T follicular helper cell (primary cell): ENCODE results near the gene PPM1H.
"Not testable (repeated sequence)": the region's sequence is repeated elsewhere in the genome, so short reads cannot be mapped to it uniquely, and the experiment has no call there.

Experiments used
- DNase-seq: peaks from one replicate; pipeline ENCODE4 v3.0.0-alpha.2; 2020; ENCODE audit warnings: low read depth

Gene PPM1H

DNA sequence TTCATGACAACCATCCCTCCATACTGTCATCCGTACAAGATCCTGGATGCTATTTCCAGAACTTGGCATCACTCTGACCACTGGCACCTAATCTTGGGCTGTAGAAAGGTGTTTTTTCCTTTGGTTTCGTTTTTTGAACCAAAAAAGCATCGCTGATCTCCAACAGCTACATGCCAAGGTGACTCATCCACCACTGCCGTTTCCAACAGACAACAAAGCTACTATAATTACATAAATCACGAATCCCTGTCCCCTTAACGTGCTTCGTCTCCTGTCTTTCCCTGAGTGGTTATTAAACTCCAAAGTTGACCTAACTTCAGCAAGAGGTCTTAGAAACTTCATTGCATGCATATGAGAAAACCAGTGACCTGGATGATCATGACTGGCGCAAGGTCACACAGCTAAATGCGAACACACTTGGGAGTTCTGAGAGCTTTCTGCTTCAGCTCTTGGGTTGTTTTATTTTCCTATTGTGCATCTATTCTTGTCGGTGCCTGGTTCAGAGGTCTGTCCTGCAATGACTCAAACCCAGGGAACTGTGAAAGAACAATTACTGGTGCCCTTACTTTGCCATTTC lies 99.9 kb downstream of the PPM1H start:
- no peak for DNase-seq

DNA sequence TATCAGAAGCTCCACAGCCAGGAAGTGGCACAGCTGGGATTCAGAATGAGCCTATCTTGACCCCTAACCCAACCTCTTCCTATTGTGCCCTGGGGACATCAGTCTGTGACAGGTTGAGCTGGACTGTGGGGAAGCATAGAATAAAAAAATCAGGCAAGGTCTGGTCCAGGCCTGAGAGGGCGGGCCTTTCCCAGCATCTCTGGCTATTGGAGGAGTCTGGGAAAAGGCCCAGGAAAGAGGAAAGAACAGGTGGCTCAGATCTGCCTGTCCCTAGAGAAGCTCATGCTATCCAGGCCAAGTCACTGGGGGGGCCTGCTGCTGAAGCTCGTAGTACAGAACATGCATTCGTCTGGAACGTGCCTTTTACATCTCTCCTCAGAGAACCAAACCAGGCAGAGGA lies 100.5 kb downstream of the PPM1H start:
- no peak for DNase-seq

DNA sequence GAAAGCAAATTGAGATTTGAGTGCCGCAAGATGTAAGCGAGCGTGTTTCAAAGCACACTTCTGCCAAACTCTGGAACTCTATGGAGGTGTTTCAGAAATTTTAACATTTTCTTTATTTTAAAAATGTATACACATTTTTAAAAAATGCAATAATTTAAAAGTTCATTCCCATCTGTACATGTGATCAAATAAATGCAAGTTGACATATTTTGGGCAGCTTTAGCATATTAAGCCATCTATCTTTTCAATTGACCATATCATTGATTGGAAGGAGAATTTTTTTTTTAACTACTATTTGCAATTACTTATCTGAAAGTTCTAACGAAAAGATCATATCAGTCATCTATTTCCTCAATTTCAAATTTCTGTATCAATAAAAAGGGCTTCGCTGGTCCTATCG lies 101.3 kb downstream of the PPM1H start:
- no peak for DNase-seq

DNA sequence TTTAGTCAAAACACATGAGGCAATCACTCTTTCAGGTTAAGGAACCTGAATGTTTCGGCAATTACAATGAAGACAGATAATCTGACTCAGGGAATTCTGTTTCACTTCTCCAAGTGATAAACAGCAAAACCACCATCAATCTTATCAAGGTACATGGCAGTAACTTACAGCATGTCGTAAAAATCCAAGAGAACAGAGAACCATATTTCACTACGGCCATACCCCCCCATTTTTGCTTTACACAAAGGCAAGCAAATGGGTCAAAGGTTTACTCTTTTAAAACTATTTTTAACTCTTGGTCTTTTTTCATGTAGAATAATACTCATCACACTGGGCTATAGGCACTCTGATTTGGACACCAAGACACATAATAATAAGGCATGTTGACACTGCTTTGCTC lies 102.4 kb downstream of the PPM1H start:
- no peak for DNase-seq

DNA sequence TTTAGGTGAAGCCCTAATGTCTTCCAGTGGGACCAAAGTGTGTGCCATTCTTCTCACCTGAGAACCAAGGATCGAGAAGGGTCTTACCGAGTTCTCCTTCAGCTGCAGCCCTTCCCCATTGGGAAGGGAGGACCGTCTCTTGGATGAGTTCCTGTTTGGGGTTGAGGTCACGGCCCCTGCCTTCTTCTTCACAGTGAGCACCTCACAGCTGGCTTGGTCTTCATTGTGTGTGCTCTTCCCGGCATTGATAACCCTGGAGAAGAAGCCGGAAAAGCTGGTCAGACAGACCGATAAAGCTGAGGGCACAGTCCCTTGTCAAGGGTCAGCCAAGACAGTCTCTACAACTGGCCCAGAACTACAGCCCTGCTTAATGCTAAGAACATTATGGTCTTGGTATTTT lies 102.9 kb downstream of the PPM1H start:
- no peak for DNase-seq

DNA sequence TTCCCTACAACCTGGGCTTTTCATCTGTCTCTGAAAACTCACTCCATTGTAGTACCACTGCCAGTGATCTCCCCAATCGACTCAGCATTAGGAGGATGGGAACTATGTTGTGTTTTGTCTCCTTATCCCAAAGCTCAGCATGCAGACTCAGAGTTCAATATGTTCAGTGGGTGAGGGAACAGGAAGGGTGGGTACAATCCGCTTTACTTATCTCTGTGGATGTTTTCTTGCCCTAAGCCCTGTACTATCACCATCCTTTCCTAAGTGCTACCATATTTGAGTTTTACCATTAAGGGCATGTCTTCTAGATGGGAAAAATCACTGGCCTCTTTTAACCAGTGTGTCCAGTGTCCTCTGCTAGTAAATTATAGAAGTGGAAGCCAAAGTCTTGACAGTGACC lies 107.1 kb downstream of the PPM1H start:
- no peak for DNase-seq

DNA sequence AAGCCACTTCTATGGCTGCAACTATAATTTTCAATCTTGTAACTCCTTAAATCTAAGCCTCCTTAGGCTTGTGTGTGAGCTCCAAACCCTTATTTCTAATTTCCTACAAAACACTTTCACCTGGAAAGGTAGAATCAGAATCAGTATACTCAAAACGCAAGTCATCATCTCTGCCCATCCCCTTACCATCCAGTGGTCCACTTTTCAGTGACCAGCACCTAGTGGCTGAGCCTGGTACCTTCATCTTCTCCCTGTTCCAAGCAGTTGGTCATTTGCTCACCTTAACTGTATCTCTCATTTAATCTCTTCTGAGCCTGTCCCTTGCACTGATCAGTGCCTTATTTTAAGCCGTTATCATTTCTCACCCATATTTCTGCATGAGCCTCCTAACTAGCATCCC lies 107.9 kb downstream of the PPM1H start:
- no peak for DNase-seq

DNA sequence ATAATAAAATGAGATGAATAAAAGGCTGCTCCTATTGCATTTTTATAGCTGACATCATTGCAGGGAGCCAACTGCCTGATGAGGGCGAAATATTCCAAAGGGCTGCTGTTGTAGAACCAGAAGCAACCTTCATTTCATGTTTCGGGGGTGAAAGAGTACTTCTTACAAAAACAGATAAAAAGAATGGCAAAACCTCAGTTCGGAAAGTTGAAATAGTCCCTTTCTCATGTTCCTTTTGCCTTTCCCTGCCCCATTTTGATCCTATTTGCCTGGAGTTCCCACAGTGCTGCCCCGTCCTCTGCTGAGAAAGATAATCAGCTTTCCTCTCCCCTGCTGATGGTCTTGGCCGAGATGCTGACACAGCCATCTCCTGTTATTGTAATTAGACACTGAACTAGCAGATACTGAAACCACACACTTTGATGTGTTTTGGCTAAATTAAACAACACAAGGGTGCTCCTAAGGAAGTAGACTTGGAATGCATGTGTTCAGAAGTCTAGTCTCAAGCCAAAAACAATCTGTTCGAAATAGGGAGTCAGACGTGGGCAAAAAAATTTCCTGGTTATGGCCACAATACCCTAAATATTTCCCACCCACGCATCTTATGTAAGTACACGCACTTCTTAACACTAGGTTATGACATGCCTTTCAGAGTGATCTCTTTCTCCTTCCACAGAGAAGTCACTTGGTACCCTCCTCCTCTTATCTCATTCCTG lies 117.2 kb downstream of the PPM1H start:
- DNase-seq: no peak

DNA sequence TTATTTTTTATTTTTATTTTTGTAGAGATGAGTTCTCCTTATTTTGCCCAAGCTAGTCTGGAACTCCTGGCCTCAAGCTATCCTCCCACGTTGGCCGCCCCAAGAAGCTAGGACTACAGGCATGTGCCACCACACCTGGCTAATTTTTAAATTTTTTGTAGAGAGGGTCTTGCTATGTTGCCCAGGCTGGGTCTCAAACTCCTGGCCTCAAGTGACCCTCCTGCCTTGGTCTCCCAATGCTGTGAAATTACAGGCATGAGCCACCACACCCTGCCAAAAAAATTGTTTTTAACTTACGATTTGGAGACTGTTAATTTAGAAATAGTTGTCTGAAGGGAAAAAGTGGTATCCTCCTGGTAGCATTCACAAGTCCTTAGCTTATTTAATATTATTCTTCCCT lies 120.7 kb downstream of the PPM1H start:
- no peak for DNase-seq

DNA sequence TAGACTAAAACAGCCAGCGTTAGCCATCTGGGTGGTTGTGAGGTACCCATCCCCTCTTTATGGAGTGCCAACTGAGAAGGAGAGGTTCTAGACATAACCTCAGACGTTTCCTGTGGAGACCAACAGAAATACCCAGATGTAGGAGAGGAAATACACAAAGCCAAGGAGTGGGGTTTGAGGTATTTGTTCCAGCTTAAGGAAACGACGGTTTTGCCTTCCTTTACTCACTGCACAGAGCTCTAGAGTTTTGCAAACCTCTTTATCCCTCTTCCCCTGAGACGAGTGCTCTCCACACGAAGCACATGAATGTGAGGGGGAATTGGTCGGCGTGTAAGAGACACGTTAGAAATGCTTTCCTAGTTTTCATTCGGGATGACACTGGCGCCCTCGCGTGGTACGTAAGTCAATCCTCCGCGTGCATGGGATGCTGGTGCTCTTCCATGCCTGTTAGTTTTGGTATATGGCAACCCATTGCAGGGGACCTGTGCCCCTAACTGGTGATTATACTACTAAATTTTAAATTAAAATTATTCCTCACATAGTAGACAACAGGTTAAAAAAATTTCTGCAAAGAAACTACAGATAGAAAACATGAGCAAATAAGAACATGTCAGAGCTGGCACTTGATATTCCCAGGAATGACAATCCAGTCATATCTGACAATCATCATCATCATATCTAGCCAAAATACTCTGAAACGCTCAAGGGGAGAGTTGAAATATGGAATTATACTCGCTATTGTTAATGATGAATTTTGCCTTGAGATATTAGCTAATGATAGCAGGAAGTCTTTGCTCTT lies 121.7 kb downstream of the PPM1H start:
- no peak for DNase-seq

DNA sequence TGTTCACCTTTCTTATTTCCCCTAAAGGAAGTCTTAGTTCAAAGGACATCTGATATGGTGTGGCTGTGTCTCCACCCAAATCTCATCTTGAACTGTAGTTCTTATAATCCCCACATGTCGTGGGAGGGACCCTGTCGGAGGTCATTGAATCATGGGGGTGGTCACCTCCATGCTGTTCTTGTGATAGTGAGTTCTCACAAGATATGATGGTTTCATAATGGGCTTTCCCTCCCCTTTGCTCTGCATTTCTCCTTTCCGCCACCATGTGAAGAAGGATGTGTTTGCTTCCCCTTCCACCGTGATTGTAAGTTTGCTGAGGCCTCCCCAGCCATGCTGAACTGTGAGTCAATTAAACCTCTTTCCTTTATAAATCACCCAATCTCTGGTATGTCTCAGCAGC lies 123.5 kb downstream of the PPM1H start:
- not testable (repeated sequence) for DNase-seq

DNA sequence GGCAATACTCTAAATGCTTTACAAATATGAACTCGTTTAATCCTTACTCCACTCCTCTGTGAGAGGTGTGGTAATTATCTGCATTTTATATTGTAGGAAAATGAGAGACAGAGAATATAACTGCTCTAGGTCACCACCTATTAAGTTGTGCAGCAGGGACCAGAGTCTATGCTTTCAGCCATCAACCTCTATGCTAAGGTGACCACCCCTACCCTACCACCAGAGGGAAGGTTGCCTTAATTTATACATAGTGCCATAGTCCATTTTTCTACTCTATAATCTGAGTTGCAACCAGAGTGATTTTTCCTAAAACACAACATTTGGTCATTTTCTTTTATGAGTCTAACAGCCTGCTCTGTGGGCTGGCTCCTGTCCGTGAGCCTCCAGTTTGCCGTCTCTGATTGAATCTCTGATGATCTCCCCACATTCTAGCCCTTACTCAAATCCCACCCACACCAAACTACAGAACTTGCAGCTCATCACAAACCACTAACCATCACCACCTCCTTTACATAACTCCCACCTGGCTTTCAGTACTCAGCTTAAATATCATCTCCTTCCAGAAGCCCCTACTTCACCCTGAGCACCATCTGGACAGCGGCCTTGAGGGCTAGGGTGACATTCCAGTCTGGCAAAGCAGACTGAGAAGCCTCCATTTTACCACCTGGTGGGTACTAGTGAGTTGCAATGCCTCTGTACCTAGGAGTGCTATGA lies 126.6 kb downstream of the PPM1H start:
- DNase-seq: no peak

DNA sequence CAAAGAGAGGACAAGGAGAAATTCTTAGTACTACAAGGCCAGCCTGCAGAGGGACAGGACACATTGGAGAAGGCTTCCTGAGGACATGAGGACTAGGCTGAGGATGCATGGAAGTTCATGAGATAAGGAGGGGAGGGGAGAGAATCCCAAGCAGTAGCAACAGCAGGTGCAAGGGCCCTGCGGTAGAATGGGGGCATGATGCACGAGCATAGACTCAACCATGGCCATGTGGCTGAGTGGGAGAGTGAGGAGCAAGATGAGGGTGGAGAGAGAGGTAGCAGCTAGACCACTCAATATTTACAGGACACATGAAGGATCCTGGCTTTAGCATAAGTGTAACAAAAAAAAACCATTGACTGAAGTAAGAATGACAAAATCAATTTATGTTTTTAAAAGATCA lies 128.1 kb downstream of the PPM1H start:
- no peak for DNase-seq

DNA sequence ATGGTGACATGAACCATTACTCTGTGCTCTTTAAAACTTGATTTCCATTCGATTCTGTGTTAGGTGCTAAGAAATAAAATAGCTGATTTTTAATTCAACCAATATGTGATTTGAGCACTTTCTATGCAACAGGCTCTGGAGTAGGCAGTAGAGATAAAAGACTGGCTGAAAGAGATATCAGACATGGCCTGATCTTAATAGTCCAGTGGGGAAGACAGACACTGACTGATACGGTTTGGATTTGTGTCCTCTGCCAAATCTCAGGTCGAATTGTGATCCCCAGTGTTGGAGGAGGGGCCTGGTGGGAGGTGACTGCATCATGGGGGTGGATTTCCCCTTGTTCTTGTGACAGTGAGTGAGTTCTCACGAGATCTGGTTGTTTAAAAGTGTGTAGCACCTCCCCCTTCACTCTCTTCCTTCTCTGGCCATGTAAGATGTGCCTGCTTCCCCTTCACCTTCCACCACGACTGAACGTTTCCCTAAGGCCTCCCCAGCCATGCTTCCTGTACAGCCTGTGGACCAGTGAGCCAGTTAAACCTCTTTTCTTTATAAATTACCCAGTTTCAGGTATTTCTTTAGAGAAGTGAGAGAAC lies 128.6 kb downstream of the PPM1H start:
- no peak for DNase-seq

DNA sequence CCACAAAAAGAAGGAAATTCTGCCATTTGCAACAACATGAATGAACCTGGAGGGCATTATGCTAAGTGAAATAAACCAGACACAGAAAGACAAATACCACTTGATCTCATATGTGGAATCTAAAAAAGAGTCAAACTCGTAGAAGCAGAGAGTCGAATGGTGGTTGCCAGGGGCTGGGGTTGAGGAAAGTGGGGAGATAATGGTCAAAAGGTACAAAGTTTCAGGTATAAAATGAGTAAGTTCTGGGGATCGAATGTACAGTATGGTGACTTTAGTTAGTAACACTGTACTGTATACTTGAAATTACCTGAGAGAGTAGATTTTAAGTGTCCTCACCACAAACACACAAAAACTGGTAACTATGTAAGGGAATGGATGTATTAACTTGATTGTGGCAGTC lies 129.4 kb downstream of the PPM1H start:
- DNase-seq: no peak

DNA sequence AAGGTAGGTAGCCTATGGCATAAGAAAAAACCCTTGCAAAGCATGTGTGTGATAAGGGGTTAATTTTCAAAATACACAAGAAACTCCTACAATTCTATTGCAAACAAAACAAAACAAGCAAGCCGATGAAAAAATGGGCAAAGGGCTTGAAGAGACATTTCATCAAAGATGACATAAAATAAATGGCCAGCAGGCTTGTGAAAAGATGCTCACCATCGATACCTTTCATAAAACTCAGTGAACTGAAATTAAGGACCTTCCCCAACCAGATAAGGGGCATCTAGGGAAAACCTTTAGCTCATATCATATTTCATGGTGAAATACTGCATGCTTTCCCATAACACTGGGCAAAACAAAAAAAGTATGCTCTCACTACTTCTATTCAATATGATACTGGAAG lies 131.2 kb downstream of the PPM1H start:
- DNase-seq: no peak

DNA sequence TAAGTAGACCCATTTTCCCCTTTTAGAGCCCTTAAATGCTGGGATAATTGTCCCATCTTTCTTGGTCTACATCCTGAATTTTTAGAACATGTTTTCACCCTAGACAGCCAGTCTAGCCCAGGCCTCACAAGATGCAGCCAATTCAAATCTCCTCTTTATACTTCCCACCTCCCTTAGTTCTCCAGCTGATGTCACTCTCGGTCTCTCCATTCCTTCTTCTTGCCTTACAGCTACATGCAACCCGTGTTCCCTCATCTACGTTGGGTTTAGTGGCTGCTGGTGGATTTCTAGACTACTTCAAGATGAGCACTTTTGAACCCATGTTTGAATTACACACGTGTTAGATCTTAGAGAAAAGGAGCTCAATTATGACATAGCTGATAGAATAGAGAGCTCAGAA lies 132.0 kb downstream of the PPM1H start:
- DNase-seq: no peak

DNA sequence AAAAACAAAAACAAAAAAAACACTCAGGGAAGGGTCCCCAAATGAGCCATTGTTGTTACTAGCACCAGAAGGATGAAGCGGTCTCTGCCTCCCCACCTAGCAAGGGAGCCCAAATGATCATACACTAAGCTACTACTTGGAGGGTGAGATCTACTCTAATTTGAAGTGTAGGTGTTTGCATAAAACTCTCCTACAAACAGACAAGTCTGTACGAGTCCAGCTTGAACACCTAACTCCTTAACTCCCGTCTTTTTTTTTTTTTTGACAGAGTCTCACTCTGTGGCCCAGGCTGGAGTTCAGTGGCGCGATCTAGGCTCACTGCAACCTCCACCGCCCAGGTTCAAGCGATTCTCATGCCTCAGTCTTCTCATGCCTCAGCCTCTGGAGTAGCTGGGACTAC lies 132.6 kb downstream of the PPM1H start:
- DNase-seq: no peak

DNA sequence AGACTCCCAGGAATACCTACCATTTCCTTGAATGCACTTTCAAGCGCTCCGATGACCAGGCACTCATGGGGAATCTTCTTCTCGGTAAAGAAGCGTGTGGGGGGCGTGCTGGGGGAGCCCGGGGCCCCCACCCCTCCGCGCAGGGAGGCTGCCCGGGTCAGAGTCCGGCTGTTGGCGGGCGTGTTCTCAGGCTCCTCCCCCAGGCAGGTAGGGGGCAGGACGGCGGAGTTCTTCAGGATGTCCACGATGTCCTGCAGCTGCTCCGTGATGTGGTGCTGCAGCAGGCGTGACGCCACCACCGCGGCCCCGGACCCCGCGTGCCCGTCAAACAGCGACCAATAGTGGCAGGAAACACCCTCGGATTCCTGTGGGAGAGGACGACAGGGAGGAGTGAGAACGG lies 133.2 kb downstream of the PPM1H start:
- no peak for DNase-seq

DNA sequence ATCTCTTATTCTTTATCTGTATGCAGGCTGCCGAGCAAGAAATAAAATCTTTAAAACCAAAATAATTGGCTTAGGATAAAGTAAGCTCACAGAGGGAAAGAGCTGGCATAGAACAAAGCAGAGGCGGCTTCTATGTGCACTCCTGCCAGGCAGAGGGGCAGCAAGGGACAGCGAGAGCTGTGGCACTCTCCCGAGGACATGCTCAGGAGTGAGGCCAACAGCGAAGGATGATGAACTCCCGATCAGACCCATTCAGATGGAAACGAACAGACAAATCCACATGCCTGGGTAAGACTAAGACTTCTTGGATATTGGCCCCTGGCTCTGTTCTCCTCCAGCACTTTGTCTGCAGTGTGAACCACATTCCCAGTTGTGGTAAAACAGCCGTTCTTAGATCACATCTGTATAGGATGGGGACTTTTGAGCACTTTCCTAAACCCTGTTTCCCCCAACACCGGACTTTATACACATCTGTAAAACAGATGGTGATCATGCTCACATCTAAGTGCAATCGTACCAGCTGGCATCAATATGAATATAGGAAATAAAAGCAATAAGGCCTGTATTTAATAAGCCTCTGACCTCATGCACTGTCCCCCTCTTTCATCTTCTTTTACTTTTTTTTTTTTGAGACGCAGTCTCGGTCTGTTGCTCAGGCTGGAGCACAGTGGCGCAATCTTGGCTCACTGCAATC lies 134.1 kb downstream of the PPM1H start:
- DNase-seq: no peak

DNA sequence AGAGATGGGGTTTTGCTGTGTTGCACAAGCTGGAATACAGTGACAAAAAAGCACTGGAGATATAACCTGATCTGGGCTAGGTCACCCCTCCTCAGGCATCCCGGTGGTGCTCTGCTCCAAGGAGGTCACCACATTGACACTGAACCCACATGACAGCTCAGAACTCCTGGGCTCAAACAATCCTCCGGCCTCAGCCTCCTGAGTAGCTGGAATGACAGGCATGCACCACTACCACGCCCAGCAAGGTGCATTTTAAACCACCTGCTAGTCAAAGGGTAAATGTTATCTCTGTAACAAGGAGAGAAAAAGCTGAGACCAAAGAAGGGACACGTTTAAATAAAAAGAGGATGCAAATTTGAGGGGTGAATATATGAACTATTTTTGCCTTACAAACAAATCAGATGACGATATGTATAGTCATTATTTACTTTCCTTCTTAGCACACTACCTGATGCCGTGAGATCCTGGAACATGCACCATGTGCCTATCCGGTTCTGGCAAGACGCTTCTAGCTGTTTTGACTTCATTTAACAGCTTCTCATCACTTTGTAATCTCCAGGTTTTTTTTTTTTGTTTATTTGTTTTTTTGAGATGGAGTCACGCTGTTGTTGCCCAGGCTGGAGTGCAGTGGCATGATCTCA lies 135.1 kb downstream of the PPM1H start:
- DNase-seq: no peak
